Measurements from ENCODE around the gene FAM181B. TPM values are rescaled to one million over a fixed set of nuclear protein-coding genes. Genes with fewer than 3 reads are reported as not detected.
"Not testable (repeated sequence)": the region's sequence is repeated elsewhere in the genome, so short reads cannot be mapped to it uniquely, and the experiment has no call there.

Gene FAM181B
- polyA plus RNA-seq, 2 donors: 0.29 to 0.51 TPM

DNA sequence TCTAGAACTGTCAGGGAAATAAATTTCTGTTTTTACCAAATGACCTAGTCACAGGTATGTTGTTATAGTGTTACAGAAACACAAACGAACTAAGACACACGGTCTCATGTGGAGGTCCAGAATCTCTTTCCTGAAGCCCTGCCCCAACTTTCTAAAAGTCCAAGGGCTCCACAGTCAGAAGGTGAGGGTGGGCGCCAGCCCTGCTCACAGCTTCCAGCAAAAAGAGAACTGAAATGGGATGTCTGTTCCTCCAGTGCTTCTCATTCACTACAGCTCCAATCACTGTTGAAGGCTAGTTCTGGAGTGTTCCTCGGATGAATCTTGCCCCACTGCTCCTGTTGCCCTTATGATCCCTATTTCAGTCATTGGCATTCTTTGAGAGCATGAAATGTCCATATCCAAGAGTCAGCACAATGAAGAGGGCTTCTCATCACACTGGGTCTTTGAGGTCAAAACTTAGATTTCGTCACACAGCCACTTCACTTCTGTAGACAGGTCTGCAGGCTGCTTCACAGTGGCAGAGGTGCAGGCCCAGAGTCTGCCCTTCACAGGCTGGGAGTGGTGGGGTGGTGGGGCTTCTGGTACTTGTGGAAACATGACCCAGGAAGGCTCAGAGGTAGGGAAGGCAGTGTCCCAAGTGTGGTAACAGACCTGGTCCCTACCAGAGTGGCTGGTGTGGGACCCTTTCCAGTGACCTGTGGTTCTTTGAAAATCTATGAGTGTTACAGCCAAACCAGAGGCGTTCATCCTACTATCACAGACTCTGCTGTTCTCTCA, 34.9 kb downstream of the FAM181B start:
- Histone ChIP-seq H3K36me3 (ENCODE audit: control insufficient read depth in 2 of 2, insufficient read depth in 2 of 2, low read length in 1 of 2) (no peaks in the 10 kb centered on the region), H3K4me1 (ENCODE audit: control insufficient read depth in 2 of 2, insufficient read depth in 2 of 2, low read length in 1 of 2) (no peaks in the 10 kb centered on the region), H3K27ac (ENCODE audit: low read depth in 2 of 2, low read length in 1 of 2) (no peak overlapping the region), H3K9me3 (ENCODE audit: control insufficient read depth in 2 of 2, insufficient read depth in 1 of 2, low read depth in 1 of 2, low read length in 1 of 2) (no peaks in the 10 kb centered on the region), H3K27me3 (ENCODE audit: control insufficient read depth in 1 of 2, insufficient read depth in 2 of 2, low read length in 2 of 2) (no peaks in the 10 kb centered on the region), H3K4me3 (ENCODE audit: low read depth in 1 of 2, low read length in 2 of 2) (no peak overlapping the region)
- 72% methylated on average over 6 of the region's 6 CpGs for WGBS, 2 donors

DNA sequence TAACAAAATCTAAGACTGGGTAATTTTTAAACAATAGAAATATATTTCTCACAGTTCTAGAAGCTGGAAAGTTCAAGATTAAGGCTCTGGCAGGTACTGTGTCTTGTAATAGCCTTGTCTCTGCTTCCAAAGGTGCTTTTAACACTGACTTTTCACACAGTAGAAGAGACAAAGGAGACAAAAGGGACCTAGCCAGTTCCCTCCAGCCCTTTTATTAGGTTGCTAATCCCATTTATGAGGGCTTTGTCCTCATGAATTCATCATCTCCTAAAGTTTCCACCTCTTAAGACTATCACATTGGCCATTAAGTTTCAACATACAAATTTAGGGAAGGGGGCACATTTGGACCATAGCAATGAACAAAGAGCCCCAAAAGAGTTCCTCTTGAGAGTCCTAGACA, 40.7 kb downstream of the FAM181B start:
- no peaks in the 10 kb centered on the region for H3K4me1 ChIP-seq (ENCODE audit: control insufficient read depth in 2 of 2, insufficient read depth in 2 of 2, low read length in 1 of 2)
- no peak overlapping the region for H3K27ac ChIP-seq (ENCODE audit: low read depth in 2 of 2, low read length in 1 of 2)

DNA sequence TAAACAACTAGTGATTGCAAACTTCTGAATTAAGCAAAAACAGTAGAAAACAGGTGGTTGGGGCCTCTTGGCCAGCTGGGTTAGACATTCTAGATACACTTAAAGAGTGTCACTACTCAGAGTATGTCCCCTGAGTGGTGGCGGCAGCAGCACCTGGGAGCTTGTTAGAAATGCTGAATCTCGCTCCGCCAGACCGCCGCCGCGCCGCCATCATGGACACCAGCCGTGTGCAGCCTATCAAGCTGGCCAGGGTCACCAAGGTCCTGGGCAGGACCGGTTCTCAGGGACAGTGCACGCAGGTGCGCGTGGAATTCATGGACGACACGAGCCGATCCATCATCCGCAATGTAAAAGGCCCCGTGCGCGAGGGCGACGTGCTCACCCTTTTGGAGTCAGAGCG, 44.3 kb downstream of the FAM181B start:
- not testable (repeated sequence) for H3K27ac ChIP-seq (ENCODE audit: low read depth in 2 of 2, low read length in 1 of 2); H3K4me1 ChIP-seq (ENCODE audit: control insufficient read depth in 2 of 2, insufficient read depth in 2 of 2, low read length in 1 of 2); H3K27me3 ChIP-seq (ENCODE audit: control insufficient read depth in 1 of 2, insufficient read depth in 2 of 2, low read length in 2 of 2); H3K4me3 ChIP-seq (ENCODE audit: low read depth in 1 of 2, low read length in 2 of 2); H3K36me3 ChIP-seq (ENCODE audit: control insufficient read depth in 2 of 2, insufficient read depth in 2 of 2, low read length in 1 of 2); H3K9me3 ChIP-seq (ENCODE audit: control insufficient read depth in 2 of 2, insufficient read depth in 1 of 2, low read depth in 1 of 2, low read length in 1 of 2)
- 94 to 98% methylated on average over 18 to 23 of the region's 23 CpGs for WGBS, 2 donors

More for the DNA sequence above, 40.7 kb downstream of the FAM181B start:
- Histone ChIP-seq H3K36me3 (ENCODE audit: control insufficient read depth in 2 of 2, insufficient read depth in 2 of 2, low read length in 1 of 2) (no peaks in the 10 kb centered on the region), H3K4me3 (ENCODE audit: low read depth in 1 of 2, low read length in 2 of 2) (no peak overlapping the region), H3K9me3 (ENCODE audit: control insufficient read depth in 2 of 2, insufficient read depth in 1 of 2, low read depth in 1 of 2, low read length in 1 of 2) (no peaks in the 10 kb centered on the region), H3K27me3 (ENCODE audit: control insufficient read depth in 1 of 2, insufficient read depth in 2 of 2, low read length in 2 of 2) (no peaks in the 10 kb centered on the region)

DNA sequence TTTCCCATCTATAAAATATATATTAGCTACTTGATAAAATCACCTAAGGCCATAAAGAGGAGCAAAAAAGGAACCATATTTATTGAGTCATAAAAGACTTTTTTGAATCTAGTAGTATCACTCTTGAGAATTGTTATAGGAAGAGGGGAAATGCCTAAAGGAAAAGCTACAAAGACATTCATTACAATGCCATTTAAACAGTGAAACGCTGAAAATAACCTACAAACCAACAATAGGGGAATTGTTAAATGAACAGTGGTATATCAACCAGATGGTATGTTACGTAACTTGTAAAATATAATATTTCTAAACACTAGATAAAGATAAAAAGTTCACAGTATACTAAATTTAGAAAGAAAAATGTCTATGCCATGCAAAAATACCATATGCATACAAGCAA, 47.5 kb downstream of the FAM181B start:
- 62 to 68% methylated on average over 2 of the region's 2 CpGs for WGBS, 2 donors

DNA sequence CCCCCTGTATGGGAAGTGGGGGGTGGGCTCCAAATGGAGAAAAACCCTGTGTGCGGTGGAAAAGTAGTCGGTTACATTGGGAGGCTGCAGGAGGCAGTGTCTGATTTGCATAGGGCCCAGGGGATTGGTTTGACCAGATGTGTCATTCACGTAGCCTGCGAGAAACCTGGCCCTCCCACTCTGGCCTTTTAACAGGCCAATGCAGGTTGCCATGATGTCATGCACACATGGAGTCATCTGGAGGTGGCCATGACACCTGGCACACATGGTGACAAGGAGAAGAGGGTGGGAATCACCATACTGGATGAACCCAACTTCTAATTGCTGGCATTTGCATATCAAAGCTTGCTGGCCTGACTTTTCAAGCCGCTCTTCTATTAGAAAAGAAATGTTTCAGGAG, 50.6 kb downstream of the FAM181B start:
- Histone ChIP-seq H3K4me1 (ENCODE audit: control insufficient read depth in 2 of 2, insufficient read depth in 2 of 2, low read length in 1 of 2) (no peaks in the 10 kb centered on the region), H3K27me3 (ENCODE audit: control insufficient read depth in 1 of 2, insufficient read depth in 2 of 2, low read length in 2 of 2) (peaks cover 0 to 2% of the 10 kb centered on the region in 2 donors), H3K27ac (ENCODE audit: low read depth in 2 of 2, low read length in 1 of 2) (no peak overlapping the region), H3K9me3 (ENCODE audit: control insufficient read depth in 2 of 2, insufficient read depth in 1 of 2, low read depth in 1 of 2, low read length in 1 of 2) (peaks cover 0 to 2% of the 10 kb centered on the region in 2 donors), H3K36me3 (ENCODE audit: control insufficient read depth in 2 of 2, insufficient read depth in 2 of 2, low read length in 1 of 2) (no peaks in the 10 kb centered on the region), H3K4me3 (ENCODE audit: low read depth in 1 of 2, low read length in 2 of 2) (no peak overlapping the region)
- WGBS, 2 donors: 83 to 88% methylated on average over 5 of the region's 5 CpGs

More for the DNA sequence above, 47.5 kb downstream of the FAM181B start:
- no peak overlapping the region for H3K27ac ChIP-seq (ENCODE audit: low read depth in 2 of 2, low read length in 1 of 2)
- H3K4me3 ChIP-seq (ENCODE audit: low read depth in 1 of 2, low read length in 2 of 2): no peak overlapping the region
- H3K27me3 ChIP-seq (ENCODE audit: control insufficient read depth in 1 of 2, insufficient read depth in 2 of 2, low read length in 2 of 2): peaks cover 0 to 2% of the 10 kb centered on the region in 2 donors
- H3K36me3 ChIP-seq (ENCODE audit: control insufficient read depth in 2 of 2, insufficient read depth in 2 of 2, low read length in 1 of 2): no peaks in the 10 kb centered on the region
- H3K9me3 ChIP-seq (ENCODE audit: control insufficient read depth in 2 of 2, insufficient read depth in 1 of 2, low read depth in 1 of 2, low read length in 1 of 2): peaks cover 0 to 2% of the 10 kb centered on the region in 2 donors
- no peaks in the 10 kb centered on the region for H3K4me1 ChIP-seq (ENCODE audit: control insufficient read depth in 2 of 2, insufficient read depth in 2 of 2, low read length in 1 of 2)

DNA sequence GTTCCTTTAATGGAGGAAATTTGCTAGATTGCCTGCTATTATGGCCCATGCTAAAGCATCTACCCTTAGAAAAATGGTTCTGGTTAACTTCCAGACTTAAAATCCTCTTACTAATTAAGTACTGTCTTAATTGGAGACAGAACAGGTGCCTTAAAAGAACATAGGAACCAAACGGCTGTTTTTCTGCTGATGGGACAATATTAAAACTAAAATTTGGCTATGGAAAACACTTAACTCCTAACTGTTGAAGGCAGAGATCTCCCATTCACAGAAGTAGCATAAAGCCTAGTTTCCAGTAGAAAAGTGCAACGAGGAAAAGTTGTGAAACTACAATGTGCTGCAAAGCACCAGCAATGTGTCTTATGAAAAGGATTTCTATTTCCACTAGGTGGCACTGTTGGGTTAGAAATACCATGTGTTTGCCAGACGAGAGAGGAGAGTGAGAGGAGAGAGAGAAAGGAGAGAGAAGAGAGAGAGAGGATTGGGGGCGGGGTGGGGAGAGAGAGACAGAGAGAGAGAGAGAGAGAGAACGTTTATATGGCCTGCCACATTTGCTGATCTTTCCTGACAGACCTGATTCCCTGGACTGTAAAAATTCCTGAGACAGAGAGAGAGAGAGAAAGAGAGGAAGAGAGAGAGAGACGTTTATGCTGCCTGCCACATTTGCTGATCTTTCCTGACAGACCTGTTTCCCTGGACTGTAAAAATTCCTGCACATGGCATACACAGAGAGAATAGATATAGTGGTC, 51.5 kb downstream of the FAM181B start:
- Histone ChIP-seq H3K27me3 (ENCODE audit: control insufficient read depth in 1 of 2, insufficient read depth in 2 of 2, low read length in 2 of 2) (no peaks in the 10 kb centered on the region), H3K27ac (ENCODE audit: low read depth in 2 of 2, low read length in 1 of 2) (no peak overlapping the region), H3K4me1 (ENCODE audit: control insufficient read depth in 2 of 2, insufficient read depth in 2 of 2, low read length in 1 of 2) (no peaks in the 10 kb centered on the region), H3K4me3 (ENCODE audit: low read depth in 1 of 2, low read length in 2 of 2) (no peak overlapping the region), H3K9me3 (ENCODE audit: control insufficient read depth in 2 of 2, insufficient read depth in 1 of 2, low read depth in 1 of 2, low read length in 1 of 2) (peaks cover 0 to 2% of the 10 kb centered on the region in 2 donors), H3K36me3 (ENCODE audit: control insufficient read depth in 2 of 2, insufficient read depth in 2 of 2, low read length in 1 of 2) (no peaks in the 10 kb centered on the region)
- WGBS, 2 donors: 13 to 15% methylated on average over 6 of the region's 6 CpGs

DNA sequence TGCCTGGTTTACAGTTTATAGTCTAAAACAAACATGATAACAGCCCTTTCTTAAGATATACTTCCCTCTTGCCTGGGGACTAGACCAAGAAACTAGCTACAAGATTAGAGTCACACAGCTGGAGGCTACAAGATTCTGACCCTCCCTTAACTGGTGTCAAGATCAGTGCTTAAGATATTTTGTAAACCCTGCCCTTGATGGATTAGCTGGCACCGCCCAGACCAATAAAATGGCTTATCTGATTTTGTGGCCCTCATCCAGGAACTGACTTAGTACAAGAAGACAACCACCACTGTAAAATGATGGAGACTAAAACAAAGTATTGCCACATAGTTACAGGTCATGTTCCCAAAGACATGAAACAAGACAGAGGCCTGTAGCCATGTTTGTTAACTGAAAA, 53.4 kb downstream of the FAM181B start:
- Histone ChIP-seq H3K27me3 (ENCODE audit: control insufficient read depth in 1 of 2, insufficient read depth in 2 of 2, low read length in 2 of 2) (no peaks in the 10 kb centered on the region), H3K36me3 (ENCODE audit: control insufficient read depth in 2 of 2, insufficient read depth in 2 of 2, low read length in 1 of 2) (no peaks in the 10 kb centered on the region), H3K9me3 (ENCODE audit: control insufficient read depth in 2 of 2, insufficient read depth in 1 of 2, low read depth in 1 of 2, low read length in 1 of 2) (peaks cover 0 to 2% of the 10 kb centered on the region in 2 donors), H3K27ac (ENCODE audit: low read depth in 2 of 2, low read length in 1 of 2) (no peak overlapping the region), H3K4me1 (ENCODE audit: control insufficient read depth in 2 of 2, insufficient read depth in 2 of 2, low read length in 1 of 2) (no peaks in the 10 kb centered on the region), H3K4me3 (ENCODE audit: low read depth in 1 of 2, low read length in 2 of 2) (no peak overlapping the region)
- WGBS, 2 donors: 50 to 69% methylated on average over 1 of the region's 1 CpG

Other genes with a start within 250 kb of the FAM181B start
- gene PRCP, start 166.6 kb upstream of the FAM181B start, polyA plus RNA-seq: 10 to 100 TPM; 22.1 to 38.3 TPM
- 1 to 10 TPM in 1 of 2 donors, under 1 TPM in 1; 0.92 to 2.5 TPM for gene DDIAS, start 167.9 kb upstream of the FAM181B start, polyA plus RNA-seq

Measured in esophagus (tissue), 2 donors.